Gastrocnemius medialis (tissue), 4 donors: Measurements from ENCODE around the gene VDR.

ENCODE experiments used
- CTCF ChIP-seq, 5 experiments: fragments of 450-650 bp in 3 of 5; fragments of 200-600 bp in 2 of 5; sonication (generic) in 2 of 5; IDR thresholded peaks in 4 of 5; conservative IDR thresholded peaks in 1 of 5; 1 replicate in 4 of 5; 2 replicates in 1 of 5; pipeline ENCODE4 v1.5.1; 2016 to 2019; ENCODE audit warnings: antibody characterized with exemption in 5 of 5, mild to moderate bottlenecking in 3 of 5, moderate library complexity in 3 of 5
- POLR2A ChIP-seq, 2 donors: fragments of 450-650 bp; IDR thresholded peaks; one replicate each; pipeline ENCODE4 v1.6.1; 2017; ENCODE audit warnings: antibody characterized with exemption in 2 of 2, mild to moderate bottlenecking in 2 of 2, moderate library complexity in 2 of 2

- TF ChIP-seq CTCF (IDR thresholded peaks at IDR 0.05 in 4 of 5, conservative IDR thresholded peaks at IDR 0.05 in 1 of 5) (no peak), POLR2A (IDR thresholded peaks at IDR 0.05) (no peak)
Measured at GRCh38 chr12:47939009-47939601, 34.3 kb upstream of the VDR start.
